ENCODE measurements around the gene QSER1.

QSER1 gene

GRCh38 chr11:32892355-32893092 is at the start of gene QSER1:
Gene QSER1 (plus strand): TSS chr11:32892811. CDS start chr11:32893126, 315 bp downstream.
- TF ChIP-seq GATA2 (IDR thresholded peaks at IDR 0.05; ENCODE audit: low read depth, low read length) (0 out of 2 replicates have a peak, but pooled peaks have one; percentile 2), GATA3 (IDR thresholded peaks at IDR 0.05; ENCODE audit: low read depth, low read length) (no peak)

GRCh38 chr11:32843544-32843943 is 49.1 kb upstream of the QSER1 start:
- no peak for TF ChIP-seq GATA2 (IDR thresholded peaks at IDR 0.05; ENCODE audit: low read depth, low read length)
- no peak for TF ChIP-seq GATA3 (IDR thresholded peaks at IDR 0.05; ENCODE audit: low read depth, low read length)

- TF ChIP-seq GATA3 (IDR thresholded peaks at IDR 0.05; ENCODE audit: low read depth, low read length) (no peak), GATA2 (IDR thresholded peaks at IDR 0.05; ENCODE audit: low read depth, low read length) (no peak)
Observed at GRCh38 chr11:32847511-32847910, 45.1 kb upstream of the QSER1 start.

GRCh38 chr11:32849761-32850160 is 42.9 kb upstream of the QSER1 start:
- no peak for TF ChIP-seq GATA2 (IDR thresholded peaks at IDR 0.05; ENCODE audit: low read depth, low read length)
- TF ChIP-seq GATA3 (IDR thresholded peaks at IDR 0.05; ENCODE audit: low read depth, low read length): no peak

- TF ChIP-seq GATA2 (IDR thresholded peaks at IDR 0.05; ENCODE audit: low read depth, low read length): no peak
- no peak for TF ChIP-seq GATA3 (IDR thresholded peaks at IDR 0.05; ENCODE audit: low read depth, low read length)
Observed at GRCh38 chr11:32851251-32851650, 41.4 kb upstream of the QSER1 start.

GRCh38 chr11:32852207-32852606 is 40.4 kb upstream of the QSER1 start:
- TF ChIP-seq GATA2 (IDR thresholded peaks at IDR 0.05; ENCODE audit: low read depth, low read length) (no peak), GATA3 (IDR thresholded peaks at IDR 0.05; ENCODE audit: low read depth, low read length) (no peak)

- no peak for TF ChIP-seq GATA2 (IDR thresholded peaks at IDR 0.05; ENCODE audit: low read depth, low read length)
- TF ChIP-seq GATA3 (IDR thresholded peaks at IDR 0.05; ENCODE audit: low read depth, low read length): no peak
Observed at GRCh38 chr11:32855601-32856000, 37.0 kb upstream of the QSER1 start.

- TF ChIP-seq GATA2 (IDR thresholded peaks at IDR 0.05; ENCODE audit: low read depth, low read length) (no peak), GATA3 (IDR thresholded peaks at IDR 0.05; ENCODE audit: low read depth, low read length) (no peak)
Observed at GRCh38 chr11:32858731-32859130, 33.9 kb upstream of the QSER1 start.

- no peak for TF ChIP-seq GATA3 (IDR thresholded peaks at IDR 0.05; ENCODE audit: low read depth, low read length)
- TF ChIP-seq GATA2 (IDR thresholded peaks at IDR 0.05; ENCODE audit: low read depth, low read length): no peak
Observed at GRCh38 chr11:32861850-32862577, 30.6 kb upstream of the QSER1 start.

- no peak for TF ChIP-seq GATA2 (IDR thresholded peaks at IDR 0.05; ENCODE audit: low read depth, low read length)
- TF ChIP-seq GATA3 (IDR thresholded peaks at IDR 0.05; ENCODE audit: low read depth, low read length): no peak
Observed at GRCh38 chr11:32864555-32864954, 28.1 kb upstream of the QSER1 start.

GRCh38 chr11:32870676-32871075 is 21.9 kb upstream of the QSER1 start:
- TF ChIP-seq GATA2 (IDR thresholded peaks at IDR 0.05; ENCODE audit: low read depth, low read length) (no peak), GATA3 (IDR thresholded peaks at IDR 0.05; ENCODE audit: low read depth, low read length) (no peak)

- no peak for TF ChIP-seq GATA2 (IDR thresholded peaks at IDR 0.05; ENCODE audit: low read depth, low read length)
- no peak for TF ChIP-seq GATA3 (IDR thresholded peaks at IDR 0.05; ENCODE audit: low read depth, low read length)
Observed at GRCh38 chr11:32874132-32874531, 18.5 kb upstream of the QSER1 start.

GRCh38 chr11:32881286-32881685 is 11.3 kb upstream of the QSER1 start:
- TF ChIP-seq GATA2 (IDR thresholded peaks at IDR 0.05; ENCODE audit: low read depth, low read length) (no peak), GATA3 (IDR thresholded peaks at IDR 0.05; ENCODE audit: low read depth, low read length) (no peak)

- TF ChIP-seq GATA3 (IDR thresholded peaks at IDR 0.05; ENCODE audit: low read depth, low read length) (no peak), GATA2 (IDR thresholded peaks at IDR 0.05; ENCODE audit: low read depth, low read length) (no peak)
Observed at GRCh38 chr11:32883421-32883820, 9.2 kb upstream of the QSER1 start.

- TF ChIP-seq GATA2 (IDR thresholded peaks at IDR 0.05; ENCODE audit: low read depth, low read length) (no peak), GATA3 (IDR thresholded peaks at IDR 0.05; ENCODE audit: low read depth, low read length) (no peak)
Observed at GRCh38 chr11:32884023-32884422, 8.6 kb upstream of the QSER1 start.
